GM19452 (cell line): Measurements from ENCODE around the gene IGSF5.
"Not testable (repeated sequence)": the region's sequence is repeated elsewhere in the genome, so short reads cannot be mapped to it uniquely, and the experiment has no call there.

Experiments
- ATAC-seq: cut with Tn5 transposase; IDR thresholded peaks from one replicate; pipeline ENCODE4 v1.9.1; 2021; ENCODE audit not compliant: unreplicated experiment

IGSF5 gene

DNA sequence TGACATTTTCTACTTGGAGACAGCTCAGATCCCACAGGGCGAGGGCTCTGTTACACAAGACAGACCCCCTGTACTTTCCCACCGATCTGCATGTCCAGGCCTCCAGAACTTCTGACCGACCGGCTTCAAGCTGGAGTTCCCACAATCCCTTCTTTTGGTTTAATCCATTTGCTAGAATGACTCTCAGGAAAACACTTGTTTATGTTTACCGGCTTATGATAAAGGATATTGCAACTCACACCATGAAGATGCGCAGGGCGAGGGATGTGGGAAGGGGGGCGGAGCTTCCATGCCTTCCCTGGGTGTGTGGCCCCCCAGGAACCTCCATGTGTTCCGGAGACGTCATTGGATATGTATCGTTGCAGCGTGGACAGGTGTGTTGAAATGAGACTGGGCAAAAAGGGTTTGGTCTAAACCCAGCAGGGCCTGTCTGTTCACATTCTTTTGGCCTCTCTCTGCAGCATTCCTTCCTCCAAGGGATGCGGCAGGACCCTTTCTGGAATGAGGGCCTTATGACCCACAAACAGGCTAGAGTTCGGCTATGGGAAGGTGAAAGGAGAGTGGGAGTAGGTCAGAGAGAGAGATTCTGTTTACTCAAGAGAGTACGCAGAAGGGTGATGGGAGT lies 7.5 kb upstream of the IGSF5 start:
- ATAC-seq, result no peak

GRCh38 chr21:39738566-39738965 lies 6.4 kb upstream of the IGSF5 start:
- ATAC-seq, result no peak

GRCh38 chr21:39739531-39739930 lies 5.5 kb upstream of the IGSF5 start:
- ATAC-seq, result not testable (repeated sequence)

- ATAC-seq, result not testable (repeated sequence)
These were observed 2.4 kb upstream of the IGSF5 start for GRCh38 chr21:39742561-39742960.

- ATAC-seq, result not testable (repeated sequence)
These were observed 349 bp downstream of the IGSF5 start for GRCh38 chr21:39745332-39745731.

DNA sequence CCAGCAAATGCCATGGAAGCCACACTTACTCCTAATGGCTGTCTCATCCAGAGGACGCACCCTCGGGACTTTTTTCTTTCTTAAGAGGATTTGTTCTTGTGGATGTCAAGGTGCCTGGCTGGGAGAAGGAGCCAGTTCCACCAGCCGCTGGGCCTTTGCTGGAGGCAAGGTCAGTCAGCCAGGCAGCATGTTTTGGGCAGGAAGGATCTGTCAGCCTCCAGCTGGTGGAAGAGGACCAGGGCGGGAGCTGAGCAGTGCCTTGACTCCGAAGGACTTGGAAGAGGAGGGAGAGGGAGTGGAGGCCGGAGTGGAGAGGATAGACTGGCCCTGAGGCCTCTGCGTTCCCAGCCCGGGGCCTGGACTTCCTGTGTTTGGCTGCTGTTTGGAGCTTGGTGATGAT lies 5.7 kb downstream of the IGSF5 start:
- no peak for ATAC-seq

- ATAC-seq, result no peak
These were observed 9.8 kb downstream of the IGSF5 start for GRCh38 chr21:39754811-39755210.

DNA sequence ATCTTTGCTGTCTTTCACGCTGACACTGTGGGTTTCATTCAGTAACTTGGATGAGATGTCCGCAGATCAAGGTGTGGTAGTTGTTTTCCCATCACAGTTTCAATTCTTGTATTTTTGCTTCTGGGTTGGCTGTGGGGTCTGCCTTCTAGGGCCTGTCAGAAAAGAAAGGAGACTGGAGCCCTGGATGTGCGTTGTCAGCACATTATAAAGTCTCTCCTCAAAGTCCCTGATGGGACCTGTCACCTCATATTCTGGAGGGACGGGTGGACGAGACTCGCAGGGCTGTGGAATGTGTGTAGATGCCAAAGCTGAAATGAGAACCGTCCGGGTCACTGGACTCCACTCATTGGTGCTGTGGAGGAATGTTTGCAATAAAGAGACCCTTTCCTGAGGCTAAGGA lies 11.3 kb downstream of the IGSF5 start:
- ATAC-seq, result no peak

GRCh38 chr21:39763272-39763970 lies 18.4 kb downstream of the IGSF5 start:
- no peak for ATAC-seq

- ATAC-seq, result no peak
These were observed 29.2 kb downstream of the IGSF5 start for GRCh38 chr21:39774227-39774626.

GRCh38 chr21:39775816-39776215 lies 30.8 kb downstream of the IGSF5 start:
- no peak for ATAC-seq

- ATAC-seq, result no peak
These were observed 31.6 kb downstream of the IGSF5 start for GRCh38 chr21:39776589-39776988.

DNA sequence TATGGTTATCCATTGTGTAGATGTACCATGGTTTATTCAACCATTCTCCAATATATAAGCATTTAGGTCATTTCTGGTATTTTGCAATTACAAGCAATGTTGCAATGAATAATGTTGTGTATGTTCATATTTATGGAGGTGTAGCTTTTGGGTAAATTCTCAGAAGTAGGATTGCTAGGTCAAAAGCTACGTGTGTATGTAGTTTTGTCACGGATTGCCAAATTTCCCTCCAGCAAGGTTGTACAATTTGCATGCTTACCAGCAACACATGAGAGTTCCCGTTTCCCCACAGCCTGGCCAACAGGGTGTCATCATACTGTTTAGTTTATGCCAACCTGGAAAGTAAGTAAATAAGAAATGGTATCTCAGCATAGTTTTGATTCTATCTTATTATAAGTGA lies 36.3 kb downstream of the IGSF5 start:
- no peak for ATAC-seq

DNA sequence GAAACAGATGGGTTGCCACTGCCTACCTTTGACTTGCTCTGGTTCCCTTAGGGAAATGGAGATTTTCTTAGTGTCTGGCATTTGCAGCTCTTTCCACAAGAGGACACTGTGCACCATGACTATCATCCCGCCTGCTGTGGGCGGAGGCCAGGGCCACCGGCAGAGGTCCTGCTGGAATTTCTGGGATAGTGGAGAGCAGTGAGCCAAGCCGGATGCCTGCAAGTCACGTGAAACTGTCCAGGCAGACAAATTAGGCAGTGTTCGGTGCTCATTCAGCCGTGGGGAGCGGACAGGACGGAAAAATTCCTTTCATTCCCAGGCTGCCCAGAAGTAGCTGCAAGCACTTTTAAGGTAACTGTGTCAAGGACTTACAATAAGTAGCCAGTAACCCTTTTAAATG lies 43.4 kb downstream of the IGSF5 start:
- ATAC-seq, result no peak

GRCh38 chr21:39796466-39796865 lies 51.5 kb downstream of the IGSF5 start:
- ATAC-seq, result no peak

- no peak for ATAC-seq
These were observed 54.2 kb downstream of the IGSF5 start for GRCh38 chr21:39799178-39799577.

DNA sequence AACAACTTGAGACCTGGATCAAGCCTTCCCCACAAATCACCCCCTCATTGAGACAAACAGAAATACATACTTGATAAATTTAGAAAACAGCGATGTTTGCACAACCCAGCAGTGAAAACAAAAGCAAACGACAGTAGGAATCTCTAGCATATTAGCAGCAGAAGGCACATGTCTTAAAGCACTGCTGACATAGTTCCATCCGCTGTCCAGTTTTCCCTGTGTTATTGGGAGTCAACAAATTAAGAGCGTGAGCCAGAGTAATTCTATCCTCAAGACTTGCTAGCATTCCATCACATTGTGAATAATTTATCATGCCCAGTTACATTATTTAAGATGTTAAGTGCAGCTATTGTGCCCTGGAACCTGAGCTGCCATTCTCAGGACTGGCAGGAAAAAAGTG lies 55.3 kb downstream of the IGSF5 start:
- ATAC-seq, result no peak

DNA sequence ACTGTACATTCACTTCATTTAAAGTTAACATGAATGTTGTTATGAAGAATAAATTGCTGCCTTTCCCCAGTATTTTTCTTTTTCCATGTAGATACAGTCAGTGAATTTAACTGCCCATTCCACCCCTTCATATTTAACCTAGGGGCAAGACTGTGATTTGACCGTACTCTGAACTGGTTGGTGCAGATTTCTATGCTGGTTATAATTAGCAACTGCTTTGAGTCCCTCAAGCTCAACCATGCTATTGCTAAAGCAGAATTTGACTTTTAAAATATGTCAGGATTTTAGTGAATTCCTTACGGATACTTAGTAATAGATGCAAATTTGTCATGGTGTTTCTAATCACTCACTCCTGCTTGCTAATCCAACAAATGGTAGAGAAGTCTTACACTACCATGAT lies 57.2 kb downstream of the IGSF5 start:
- no peak for ATAC-seq

- ATAC-seq, result no peak
These were observed 58.4 kb downstream of the IGSF5 start for GRCh38 chr21:39803393-39803792.

DNA sequence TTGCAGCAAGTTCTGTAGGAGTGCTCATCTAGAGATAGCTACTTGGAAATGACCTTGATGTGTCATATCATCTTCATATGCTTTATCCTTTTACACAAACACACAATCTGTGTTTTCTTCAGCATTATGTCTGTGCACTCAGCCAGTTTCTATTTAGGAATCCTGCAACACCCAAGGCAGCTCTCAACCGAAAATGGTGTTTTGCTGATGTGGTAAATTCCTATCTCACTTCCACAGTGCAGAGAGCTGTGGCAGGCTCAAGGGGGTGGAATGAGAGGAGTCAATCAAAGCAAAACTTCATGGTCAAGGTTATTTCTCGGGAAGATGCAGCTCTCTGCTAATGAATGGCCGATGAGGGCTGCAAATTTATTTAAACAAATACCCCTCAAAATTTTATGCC lies 59.3 kb downstream of the IGSF5 start:
- no peak for ATAC-seq

- ATAC-seq, result no peak
These were observed 61.0 kb downstream of the IGSF5 start for GRCh38 chr21:39805983-39806382.

DNA sequence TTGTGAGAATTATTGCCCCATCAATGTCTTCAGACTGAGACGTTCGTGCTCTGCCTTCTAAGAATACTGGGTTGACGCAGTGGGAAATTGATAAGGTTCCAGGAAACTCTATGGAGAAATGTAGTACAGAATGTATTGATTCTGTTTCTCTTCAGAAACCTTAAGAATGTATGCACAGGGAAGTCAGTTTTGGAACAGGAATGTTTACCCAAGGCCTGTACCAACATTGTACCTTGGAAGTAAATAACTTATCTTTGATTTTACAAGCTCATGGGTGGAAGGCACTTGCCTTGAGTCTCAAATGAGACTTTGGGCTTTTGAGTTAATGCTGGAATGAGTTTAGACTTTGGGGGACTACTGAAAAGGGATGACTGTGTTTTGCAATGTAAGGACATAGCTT lies 62.8 kb downstream of the IGSF5 start:
- ATAC-seq, result no peak

GRCh38 chr21:39809936-39810335 lies 65.0 kb downstream of the IGSF5 start:
- ATAC-seq, result no peak
